Activated naive CD8-positive, alpha-beta T cell (primary cell): Measurements from ENCODE around the gene ELMO3.

Source experiments
- H3K27ac Mint-ChIP-seq: one replicate; pipeline ENCODE4 v1.8.0; 2021; ENCODE audit warnings: mixed read lengths
- H3K27me3 Mint-ChIP-seq: one replicate; pipeline ENCODE4 v1.8.0; 2021; ENCODE audit warnings: mixed read lengths
- H3K36me3 Mint-ChIP-seq: one replicate; pipeline ENCODE4 v1.8.0; 2021; ENCODE audit warnings: mixed read lengths
- H3K4me1 Mint-ChIP-seq: one replicate; pipeline ENCODE4 v1.8.0; 2021; ENCODE audit warnings: low read depth, mixed read lengths
- H3K4me3 Mint-ChIP-seq: one replicate; pipeline ENCODE4 v1.8.0; 2021; ENCODE audit warnings: mild to moderate bottlenecking, mixed read lengths
- H3K9me3 Mint-ChIP-seq: one replicate; pipeline ENCODE4 v1.8.0; 2021; ENCODE audit warnings: low read depth, mixed read lengths

The ELMO3 gene, protein sequence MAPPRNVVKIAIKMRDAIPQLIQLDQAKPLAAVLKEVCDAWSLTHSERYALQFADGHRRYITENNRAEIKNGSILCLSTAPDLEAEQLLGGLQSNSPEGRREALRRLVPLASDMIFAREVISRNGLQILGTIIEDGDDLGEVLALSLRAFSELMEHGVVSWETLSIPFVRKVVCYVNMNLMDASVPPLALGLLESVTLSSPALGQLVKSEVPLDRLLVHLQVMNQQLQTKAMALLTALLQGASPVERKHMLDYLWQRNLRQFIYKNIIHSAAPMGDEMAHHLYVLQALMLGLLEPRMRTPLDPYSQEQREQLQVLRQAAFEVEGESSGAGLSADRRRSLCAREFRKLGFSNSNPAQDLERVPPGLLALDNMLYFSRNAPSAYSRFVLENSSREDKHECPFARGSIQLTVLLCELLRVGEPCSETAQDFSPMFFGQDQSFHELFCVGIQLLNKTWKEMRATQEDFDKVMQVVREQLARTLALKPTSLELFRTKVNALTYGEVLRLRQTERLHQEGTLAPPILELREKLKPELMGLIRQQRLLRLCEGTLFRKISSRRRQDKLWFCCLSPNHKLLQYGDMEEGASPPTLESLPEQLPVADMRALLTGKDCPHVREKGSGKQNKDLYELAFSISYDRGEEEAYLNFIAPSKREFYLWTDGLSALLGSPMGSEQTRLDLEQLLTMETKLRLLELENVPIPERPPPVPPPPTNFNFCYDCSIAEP

GRCh38 chr16:67199011-67199807 lies at the start of gene ELMO3:
TSS of gene ELMO3 (plus strand) at chr16:67199131. CDS start at chr16:67199327, 196 bp downstream.
- H3K27ac Mint-ChIP-seq = no peak within 1 kb of the TSS
- no peaks in the 10 kb centered on the region for H3K27me3 Mint-ChIP-seq
- H3K4me3 Mint-ChIP-seq = no peak within 1 kb of the TSS
- no peaks in the 10 kb centered on the region for H3K9me3 Mint-ChIP-seq
- no peaks in the 10 kb centered on the region for H3K36me3 Mint-ChIP-seq
- H3K4me1 Mint-ChIP-seq = peaks cover 13% of the 10 kb centered on the region

DNA sequence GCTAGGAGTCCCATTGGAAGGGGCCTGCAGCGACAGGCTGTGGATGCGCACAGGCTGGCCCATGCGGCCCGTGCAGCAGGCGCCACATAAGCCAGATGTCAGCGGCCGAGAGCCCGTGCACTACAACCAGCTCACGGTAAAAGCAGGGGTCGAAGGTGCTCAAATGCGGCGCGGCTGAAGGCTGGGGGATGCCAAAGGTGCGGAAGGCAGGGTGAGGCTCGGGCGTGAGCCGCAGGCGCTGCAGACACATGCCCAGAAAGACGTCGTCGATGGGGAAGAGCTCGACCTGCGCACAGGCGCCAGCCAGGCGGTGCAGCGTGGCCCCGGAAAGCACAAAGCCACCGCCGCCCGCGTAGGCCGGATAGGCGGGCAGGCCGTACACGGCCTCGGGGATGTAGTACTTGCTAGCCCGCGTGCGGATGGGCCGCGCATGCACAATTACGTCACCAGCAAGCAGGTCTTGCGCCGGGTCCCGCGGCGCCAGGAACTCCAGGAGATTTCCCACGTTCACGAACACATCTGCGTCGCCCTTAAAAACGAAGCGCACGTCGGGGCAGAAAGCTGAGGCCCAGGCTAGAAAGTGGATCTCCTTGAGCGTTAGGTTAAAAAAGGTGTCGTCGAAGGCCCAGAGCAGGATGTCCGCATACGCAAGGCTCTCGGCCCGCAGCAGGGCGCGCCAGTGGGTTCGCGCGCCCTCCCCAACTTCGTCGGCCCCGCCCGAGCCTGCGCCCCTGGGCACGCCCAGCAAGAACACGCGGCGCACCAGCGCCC lies 49.5 kb upstream of the ELMO3 start:
- peaks cover 3% of the 10 kb centered on the region for H3K27me3 Mint-ChIP-seq
- peak overlapping the region; percentile 44 for H3K4me3 Mint-ChIP-seq
- H3K36me3 Mint-ChIP-seq = peaks cover 15% of the 10 kb centered on the region
- H3K4me1 Mint-ChIP-seq = peaks cover 7% of the 10 kb centered on the region
- no peak overlapping the region for H3K27ac Mint-ChIP-seq
- H3K9me3 Mint-ChIP-seq = no peaks in the 10 kb centered on the region

GRCh38 chr16:67150047-67150832 lies 48.7 kb upstream of the ELMO3 start:
- H3K9me3 Mint-ChIP-seq = no peaks in the 10 kb centered on the region
- peaks cover 3% of the 10 kb centered on the region for H3K27me3 Mint-ChIP-seq
- H3K4me3 Mint-ChIP-seq = no peak overlapping the region
- peaks cover 8% of the 10 kb centered on the region for H3K4me1 Mint-ChIP-seq
- H3K36me3 Mint-ChIP-seq = peaks cover 12% of the 10 kb centered on the region
- no peak overlapping the region for H3K27ac Mint-ChIP-seq

- Mint-ChIP-seq H3K36me3 (peaks cover 10% of the 10 kb centered on the region), H3K27ac (no peak within 1 kb of the TSS), H3K4me1 (peaks cover 11% of the 10 kb centered on the region), H3K27me3 (peaks cover 3% of the 10 kb centered on the region), H3K4me3 (peak within 1 kb of the TSS; percentile 79), H3K9me3 (no peaks in the 10 kb centered on the region)
Measured at GRCh38 chr16:67150833-67151396, 48.0 kb upstream of the ELMO3 start, which contains the start of gene B3GNT9. TSS of gene B3GNT9 (minus strand) at chr16:67150998. CDS start at chr16:67150485, 513 bp downstream.

- peaks cover 4% of the 10 kb centered on the region for H3K36me3 Mint-ChIP-seq
- H3K27me3 Mint-ChIP-seq = peaks cover 3% of the 10 kb centered on the region
- peaks cover 17% of the 10 kb centered on the region for H3K4me1 Mint-ChIP-seq
- H3K27ac Mint-ChIP-seq = no peak overlapping the region
- H3K4me3 Mint-ChIP-seq = peak overlapping the region; percentile 79
- no peaks in the 10 kb centered on the region for H3K9me3 Mint-ChIP-seq
Measured at GRCh38 chr16:67151431-67152097, 47.4 kb upstream of the ELMO3 start.

DNA sequence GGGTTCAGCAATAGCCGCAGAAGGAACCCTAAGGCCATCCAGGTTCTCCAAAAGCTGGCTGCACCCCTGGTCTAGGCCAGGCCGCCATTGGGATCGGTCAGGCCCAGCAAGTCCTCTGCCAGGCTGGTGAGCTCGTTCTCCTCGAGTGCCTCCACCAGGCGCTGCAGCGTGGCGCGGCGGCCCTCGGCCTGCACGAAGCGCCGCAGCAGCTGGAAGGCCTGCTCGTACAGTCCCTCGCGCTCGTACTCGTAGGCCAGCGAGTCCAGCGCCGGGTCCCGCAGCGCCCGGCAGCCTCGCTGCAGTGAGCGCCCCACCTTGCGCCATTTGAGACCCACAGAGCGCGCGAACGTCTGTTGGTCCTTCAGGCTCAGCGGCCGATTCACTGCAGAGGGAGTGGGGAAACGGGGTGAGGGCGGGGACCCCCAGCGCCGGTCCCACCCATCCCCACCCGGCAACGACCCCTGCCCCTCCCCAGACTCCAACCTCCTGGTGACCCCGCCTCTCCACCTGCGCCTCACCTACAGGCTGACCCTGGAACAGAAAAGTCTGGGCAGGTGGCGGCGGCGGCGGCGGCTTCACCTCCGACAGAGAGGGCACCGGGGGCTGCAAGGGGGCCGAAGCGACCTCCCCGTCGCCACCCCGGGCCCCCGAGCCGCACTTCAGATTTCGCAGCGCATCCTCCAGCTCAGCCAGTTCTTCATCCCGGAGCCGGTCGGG lies 44.2 kb upstream of the ELMO3 start:
- peaks cover 3% of the 10 kb centered on the region for H3K27me3 Mint-ChIP-seq
- H3K9me3 Mint-ChIP-seq = no peaks in the 10 kb centered on the region
- no peak overlapping the region for H3K27ac Mint-ChIP-seq
- no peaks in the 10 kb centered on the region for H3K36me3 Mint-ChIP-seq
- peak overlapping the region; percentile 59 for H3K4me3 Mint-ChIP-seq
- H3K4me1 Mint-ChIP-seq = peaks cover 40% of the 10 kb centered on the region

GRCh38 chr16:67155295-67156142 lies 43.4 kb upstream of the ELMO3 start:
- H3K4me3 Mint-ChIP-seq = peak overlapping the region; percentile 59
- H3K27ac Mint-ChIP-seq = no peak overlapping the region
- H3K27me3 Mint-ChIP-seq = peaks cover 3% of the 10 kb centered on the region
- H3K36me3 Mint-ChIP-seq = no peaks in the 10 kb centered on the region
- H3K4me1 Mint-ChIP-seq = peaks cover 41% of the 10 kb centered on the region
- no peaks in the 10 kb centered on the region for H3K9me3 Mint-ChIP-seq

GRCh38 chr16:67156143-67156844 lies 42.6 kb upstream of the ELMO3 start:
- Mint-ChIP-seq H3K4me3 (no peak overlapping the region), H3K4me1 (peaks cover 44% of the 10 kb centered on the region), H3K27ac (no peak overlapping the region), H3K36me3 (no peaks in the 10 kb centered on the region), H3K9me3 (no peaks in the 10 kb centered on the region), H3K27me3 (peaks cover 2% of the 10 kb centered on the region)

- Mint-ChIP-seq H3K4me1 (peaks cover 46% of the 10 kb centered on the region), H3K9me3 (no peaks in the 10 kb centered on the region), H3K27me3 (peaks cover 7% of the 10 kb centered on the region), H3K27ac (peak overlapping the region; percentile 83), H3K4me3 (no peak overlapping the region), H3K36me3 (no peaks in the 10 kb centered on the region)
Measured at GRCh38 chr16:67157106-67157748, 41.7 kb upstream of the ELMO3 start.

DNA sequence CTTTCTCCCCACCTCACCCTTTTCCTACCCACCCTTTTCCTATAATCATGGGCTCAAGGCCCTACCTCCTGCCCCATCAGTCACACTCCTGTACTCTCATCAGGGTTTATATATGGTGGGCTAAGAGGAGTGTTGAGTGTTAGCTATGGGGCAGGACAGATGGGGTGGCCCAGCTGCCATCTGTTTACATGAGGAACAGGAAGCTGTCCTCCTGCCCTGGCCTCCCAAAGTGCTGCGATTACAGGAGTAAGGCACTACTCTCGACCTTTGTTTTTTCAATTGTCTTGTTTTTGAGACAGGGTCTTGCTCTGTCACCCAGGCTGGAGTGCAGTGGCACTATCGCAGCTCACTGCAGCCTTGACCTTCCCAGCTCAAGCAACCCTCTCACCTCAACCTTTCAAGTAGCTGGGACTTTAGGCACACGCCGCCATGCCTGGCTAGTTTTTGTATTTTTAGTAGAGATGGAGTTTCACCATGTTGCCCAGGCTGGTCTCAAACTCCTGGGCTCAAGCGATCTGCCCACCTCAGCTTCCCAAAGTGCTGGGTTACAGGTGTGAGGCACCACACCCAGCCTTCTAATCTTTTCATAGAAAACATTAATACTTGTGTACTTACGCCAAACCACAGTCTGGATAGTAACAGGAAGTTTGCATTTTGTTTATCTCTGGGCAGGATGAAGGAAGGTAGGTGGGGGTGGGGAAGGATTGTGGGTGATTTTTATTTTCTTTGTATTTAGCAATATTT lies 40.9 kb upstream of the ELMO3 start:
- Mint-ChIP-seq H3K4me1 (peaks cover 48% of the 10 kb centered on the region), H3K27ac (peak overlapping the region; percentile 83), H3K36me3 (no peaks in the 10 kb centered on the region), H3K4me3 (peak overlapping the region; percentile 89), H3K27me3 (peaks cover 10% of the 10 kb centered on the region), H3K9me3 (no peaks in the 10 kb centered on the region)
